Chondrocyte (in vitro differentiated cells): ENCODE measurements around the gene EIF3F. TPM values are rescaled to one million over a fixed set of nuclear protein-coding genes. Genes with fewer than 3 reads are reported as not detected.
A peak's percentile ranks its signal among the peaks of the same experiment; 100 is the strongest.
"Not testable (repeated sequence)": the region's sequence is repeated elsewhere in the genome, so short reads cannot be mapped to it uniquely, and the experiment has no call there.

Experiments used
- DNase-seq: peaks from one replicate; pipeline ENCODE4 v3.0.0; 2021; ENCODE audit warnings: mixed read lengths, low spot score
- H3K27ac Mint-ChIP-seq: one replicate; pipeline ENCODE4 v1.8.0; 2021; ENCODE audit warnings: mild to moderate bottlenecking, moderate library complexity, mixed read lengths; ENCODE audit not compliant: unreplicated experiment
- H3K27me3 Mint-ChIP-seq: 2 replicates; pipeline ENCODE4 v1.8.0; 2021; ENCODE audit warnings: low read depth, mixed read lengths
- H3K36me3 Mint-ChIP-seq: 2 replicates; pipeline ENCODE4 v1.8.0; 2021; ENCODE audit warnings: low read depth, mixed read lengths
- H3K4me1 Mint-ChIP-seq: 2 replicates; pipeline ENCODE4 v1.8.0; 2021; ENCODE audit warnings: low read depth, mild to moderate bottlenecking, mixed read lengths
- H3K4me3 Mint-ChIP-seq: one replicate; pipeline ENCODE4 v1.8.0; 2021; ENCODE audit warnings: mild to moderate bottlenecking, moderate library complexity, mixed read lengths; ENCODE audit not compliant: unreplicated experiment
- H3K9me3 Mint-ChIP-seq: 2 replicates; pipeline ENCODE4 v1.8.0; 2021; ENCODE audit warnings: low read depth, mixed read lengths
- total RNA-seq: library from RNA; stranded (reverse); gene quantifications from 3 replicates; pipeline ENCODE4 v1.2.1, GENCODE V29; 2021
- TF ChIP-seq, protein P1 (sequence below): fragments of 200-600 bp; sonication (generic); IDR thresholded peaks from 2 replicates; pipeline ENCODE4 v1.5.0; 2021; ENCODE audit warnings: antibody characterized with exemption, mild to moderate bottlenecking, moderate library complexity

EIF3F gene
- total RNA-seq, 1 donor from 2014 or later = 225 TPM

DNA sequence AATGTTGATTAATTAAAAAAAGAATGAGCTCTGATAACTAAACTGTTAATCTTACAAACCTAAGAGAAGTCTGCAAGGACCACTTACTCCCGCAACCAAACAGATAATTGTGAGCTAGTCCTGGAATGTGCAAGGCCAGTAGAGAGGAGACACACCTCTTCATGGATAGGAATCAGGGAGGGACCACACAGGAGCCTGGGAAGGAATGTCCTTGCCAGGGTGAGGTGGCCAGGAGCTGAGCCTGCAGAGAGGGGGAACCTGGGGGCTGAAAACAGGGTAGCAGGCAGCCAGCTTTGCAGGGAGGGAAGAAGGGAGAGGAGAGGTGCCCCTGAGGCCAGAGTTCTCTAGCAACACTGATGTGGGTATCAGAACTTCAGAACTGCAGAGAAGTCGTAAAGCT lies 12.5 kb upstream of the EIF3F start:
- H3K4me3 Mint-ChIP-seq = no peak overlapping the region
- H3K4me1 Mint-ChIP-seq = peaks cover 63% of the 10 kb centered on the region
- no peaks in the 10 kb centered on the region for H3K9me3 Mint-ChIP-seq
- no peak for DNase-seq
- TF ChIP-seq, protein P1, sequence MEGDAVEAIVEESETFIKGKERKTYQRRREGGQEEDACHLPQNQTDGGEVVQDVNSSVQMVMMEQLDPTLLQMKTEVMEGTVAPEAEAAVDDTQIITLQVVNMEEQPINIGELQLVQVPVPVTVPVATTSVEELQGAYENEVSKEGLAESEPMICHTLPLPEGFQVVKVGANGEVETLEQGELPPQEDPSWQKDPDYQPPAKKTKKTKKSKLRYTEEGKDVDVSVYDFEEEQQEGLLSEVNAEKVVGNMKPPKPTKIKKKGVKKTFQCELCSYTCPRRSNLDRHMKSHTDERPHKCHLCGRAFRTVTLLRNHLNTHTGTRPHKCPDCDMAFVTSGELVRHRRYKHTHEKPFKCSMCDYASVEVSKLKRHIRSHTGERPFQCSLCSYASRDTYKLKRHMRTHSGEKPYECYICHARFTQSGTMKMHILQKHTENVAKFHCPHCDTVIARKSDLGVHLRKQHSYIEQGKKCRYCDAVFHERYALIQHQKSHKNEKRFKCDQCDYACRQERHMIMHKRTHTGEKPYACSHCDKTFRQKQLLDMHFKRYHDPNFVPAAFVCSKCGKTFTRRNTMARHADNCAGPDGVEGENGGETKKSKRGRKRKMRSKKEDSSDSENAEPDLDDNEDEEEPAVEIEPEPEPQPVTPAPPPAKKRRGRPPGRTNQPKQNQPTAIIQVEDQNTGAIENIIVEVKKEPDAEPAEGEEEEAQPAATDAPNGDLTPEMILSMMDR = no peak
- no peaks in the 10 kb centered on the region for H3K27me3 Mint-ChIP-seq
- no peaks in the 10 kb centered on the region for H3K36me3 Mint-ChIP-seq
- H3K27ac Mint-ChIP-seq = peak overlapping the region; percentile 80

DNA sequence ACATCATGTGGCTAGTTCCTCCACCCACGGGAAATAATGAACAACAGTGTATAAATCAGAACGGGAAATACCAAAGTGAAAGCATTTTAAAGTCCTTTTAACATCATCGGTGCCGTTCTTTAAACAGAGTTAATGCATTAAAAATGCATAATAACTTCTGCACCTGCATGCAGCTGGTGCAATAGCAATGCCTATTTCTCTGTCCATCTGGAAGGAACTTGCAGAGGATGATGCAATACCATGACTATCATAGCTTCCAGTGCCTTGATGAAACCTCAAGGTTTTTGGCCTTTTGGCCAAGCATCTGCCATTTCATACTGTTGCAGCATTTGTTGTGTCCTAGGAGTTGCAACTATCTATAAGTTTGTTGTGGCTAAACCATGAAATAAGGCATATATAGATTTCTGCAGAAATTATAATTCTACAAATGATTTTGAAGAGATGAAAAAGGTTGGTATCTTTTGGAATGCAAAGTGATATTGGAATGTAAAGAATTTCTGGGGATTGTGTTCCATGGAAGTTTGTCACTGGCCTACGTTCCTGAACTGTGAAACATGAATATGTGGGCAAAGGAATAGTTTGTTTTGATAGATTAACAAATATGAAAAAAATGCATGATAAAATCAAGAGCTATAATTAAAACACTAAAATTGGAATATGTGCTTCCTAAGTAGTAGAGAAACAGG lies 9.8 kb upstream of the EIF3F start:
- no peak for DNase-seq
- TF ChIP-seq, protein P1 = no peak
- Mint-ChIP-seq H3K4me3 (peak overlapping the region; percentile 46), H3K4me1 (peaks cover 49% of the 10 kb centered on the region), H3K9me3 (no peaks in the 10 kb centered on the region), H3K27me3 (no peaks in the 10 kb centered on the region), H3K27ac (peak overlapping the region; percentile 86), H3K36me3 (no peaks in the 10 kb centered on the region)

DNA sequence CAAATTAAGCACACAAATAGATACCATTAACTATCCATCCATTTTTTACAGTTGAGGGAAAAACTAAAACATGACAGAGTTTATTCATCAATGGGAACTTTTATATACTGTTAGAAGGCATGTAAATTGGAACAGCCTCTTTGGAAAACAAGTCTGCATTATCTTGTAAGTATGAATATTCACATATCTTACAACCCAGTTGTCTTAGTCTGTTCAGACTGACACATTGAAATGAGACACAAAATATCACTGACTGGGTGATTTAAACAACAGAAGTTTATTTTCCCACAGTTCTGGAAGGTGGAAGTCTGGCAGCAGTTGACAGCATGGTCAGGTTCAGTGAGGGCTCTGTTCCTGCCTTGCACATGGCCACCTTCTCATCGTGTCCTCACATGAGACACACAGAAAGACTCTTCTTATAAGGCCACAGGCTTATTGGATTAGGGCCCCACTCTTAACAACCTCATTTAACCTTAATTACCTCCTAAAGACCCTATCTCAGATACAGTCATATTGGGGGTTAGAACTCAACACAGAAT lies 5.4 kb upstream of the EIF3F start:
- Mint-ChIP-seq H3K4me1 (peaks cover 33% of the 10 kb centered on the region), H3K4me3 (no peak overlapping the region), H3K9me3 (no peaks in the 10 kb centered on the region), H3K27ac (no peak overlapping the region), H3K27me3 (no peaks in the 10 kb centered on the region), H3K36me3 (no peaks in the 10 kb centered on the region)
- no peak for DNase-seq
- TF ChIP-seq, protein P1 = no peak

DNA sequence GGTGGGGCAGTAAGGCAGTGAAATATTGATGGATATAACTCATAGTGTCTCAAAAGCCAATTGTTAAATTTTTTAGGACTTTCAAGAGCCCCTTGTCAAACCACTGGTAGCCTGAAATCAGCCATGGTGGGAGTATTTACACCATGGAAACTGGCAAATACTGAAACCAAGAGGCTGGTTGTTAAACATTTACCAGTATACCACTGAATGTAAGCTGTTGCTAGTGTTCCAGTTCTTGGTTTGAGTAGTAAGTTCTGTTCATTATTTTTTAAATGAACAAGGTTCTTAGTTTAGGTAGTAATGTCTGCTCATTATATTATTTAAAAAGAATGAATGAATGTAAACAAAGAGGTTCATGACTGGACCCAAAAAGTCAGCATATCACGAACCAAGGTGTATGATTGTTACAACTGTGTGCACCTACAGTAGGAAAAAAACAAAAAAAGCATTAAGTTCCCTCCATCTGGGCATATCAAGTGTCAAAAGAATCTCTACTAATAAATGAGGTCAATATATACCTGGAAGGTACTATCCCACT lies 4.5 kb upstream of the EIF3F start:
- Mint-ChIP-seq H3K9me3 (no peaks in the 10 kb centered on the region), H3K27ac (no peak overlapping the region), H3K27me3 (no peaks in the 10 kb centered on the region)

DNA sequence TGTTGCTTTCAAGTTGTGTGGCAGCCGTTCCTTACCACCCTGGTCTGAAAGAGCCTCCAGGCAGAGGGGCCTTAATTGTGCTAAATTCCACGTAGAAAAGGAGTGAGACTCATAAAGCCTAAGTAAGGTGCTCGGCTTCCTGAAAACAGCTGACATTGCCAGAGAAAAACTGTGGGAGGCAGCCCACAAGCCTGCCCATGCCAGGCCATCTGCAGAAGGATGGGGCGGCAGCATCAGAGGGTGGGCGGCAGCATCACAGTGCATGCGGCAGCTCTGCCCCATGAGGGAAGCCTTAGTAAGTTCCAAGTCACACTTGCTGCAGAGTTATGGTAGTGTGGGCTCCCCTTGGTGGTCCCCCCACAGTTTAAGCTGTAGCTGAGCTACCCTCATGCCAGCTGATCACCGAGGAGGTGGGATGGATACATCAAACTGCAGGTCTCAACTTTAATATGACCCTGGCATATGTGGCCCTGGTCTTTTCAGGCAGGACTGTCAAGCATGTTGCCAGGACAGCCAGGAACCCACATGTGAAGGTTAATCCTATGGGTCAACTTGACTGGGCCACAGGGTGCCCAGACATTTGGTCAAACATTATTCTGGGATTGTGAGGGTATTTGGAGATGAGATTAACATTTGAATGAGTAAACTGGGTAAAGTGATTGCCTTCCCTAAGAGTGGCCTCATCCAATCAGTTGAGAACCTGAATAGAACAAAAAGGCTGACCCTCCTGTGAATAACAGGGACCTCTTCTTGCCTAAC lies 3.1 kb upstream of the EIF3F start:
- H3K9me3 Mint-ChIP-seq = no peaks in the 10 kb centered on the region
- DNase-seq = no peak
- peaks cover 3% of the 10 kb centered on the region for H3K36me3 Mint-ChIP-seq
- TF ChIP-seq, protein P1 = no peak
- no peak overlapping the region for H3K4me3 Mint-ChIP-seq
- H3K4me1 Mint-ChIP-seq = peaks cover 30% of the 10 kb centered on the region
- H3K27me3 Mint-ChIP-seq = no peaks in the 10 kb centered on the region
- H3K27ac Mint-ChIP-seq = no peak overlapping the region

More for the DNA sequence above, 4.5 kb upstream of the EIF3F start:
- H3K36me3 Mint-ChIP-seq = no peaks in the 10 kb centered on the region
- no peak for DNase-seq
- H3K4me1 Mint-ChIP-seq = peaks cover 27% of the 10 kb centered on the region
- TF ChIP-seq, protein P1 = no peak
- no peak overlapping the region for H3K4me3 Mint-ChIP-seq

DNA sequence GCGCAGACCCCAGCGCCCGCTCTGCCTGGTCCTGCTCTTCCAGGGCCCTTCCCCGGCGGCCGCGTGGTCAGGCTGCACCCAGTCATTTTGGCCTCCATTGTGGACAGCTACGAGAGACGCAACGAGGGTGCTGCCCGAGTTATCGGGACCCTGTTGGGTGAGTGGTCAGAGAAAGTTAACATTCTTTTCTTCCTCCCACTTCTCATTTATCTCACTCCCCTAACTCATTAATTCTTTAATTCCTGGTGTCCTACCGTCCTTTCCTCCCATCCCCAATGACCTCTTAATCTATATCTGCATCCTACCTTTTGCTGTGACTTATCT lies 385 bp downstream of the EIF3F start:
- H3K4me1 Mint-ChIP-seq = peaks cover 42% of the 10 kb centered on the region
- not testable (repeated sequence) for H3K27me3 Mint-ChIP-seq, H3K36me3 Mint-ChIP-seq, DNase-seq, H3K9me3 Mint-ChIP-seq
- peak overlapping the region; percentile 84 for H3K27ac Mint-ChIP-seq
- peak overlapping the region; percentile 85 for H3K4me3 Mint-ChIP-seq
